Right lobe of liver (tissue), 4 donors: Measurements from ENCODE around the gene ARHGAP30.

Experiments used
- POLR2A ChIP-seq: fragments of 450-650 bp; IDR thresholded peaks from one replicate; pipeline ENCODE4 v1.6.1; 2017; ENCODE audit warnings: antibody characterized with exemption, mild to moderate bottlenecking
- TF ChIP-seq, protein P1 (sequence below), 4 donors: fragments of 200-600 bp in 3 of 4; fragments of 450-650 bp in 1 of 4; IDR thresholded peaks; one replicate each; pipeline versions ENCODE4 v1.5.1 to v1.8.0; 2016 to 2022; ENCODE audit warnings: antibody characterized with exemption in 4 of 4, mild to moderate bottlenecking in 2 of 4
- donor health status: DM: no; HTN: no; CAD: no.
- donor health status: DM: no; HTN: no; CAD: no.
- donor health status: DM: no; HTN: yes; CAD: no.

DNA sequence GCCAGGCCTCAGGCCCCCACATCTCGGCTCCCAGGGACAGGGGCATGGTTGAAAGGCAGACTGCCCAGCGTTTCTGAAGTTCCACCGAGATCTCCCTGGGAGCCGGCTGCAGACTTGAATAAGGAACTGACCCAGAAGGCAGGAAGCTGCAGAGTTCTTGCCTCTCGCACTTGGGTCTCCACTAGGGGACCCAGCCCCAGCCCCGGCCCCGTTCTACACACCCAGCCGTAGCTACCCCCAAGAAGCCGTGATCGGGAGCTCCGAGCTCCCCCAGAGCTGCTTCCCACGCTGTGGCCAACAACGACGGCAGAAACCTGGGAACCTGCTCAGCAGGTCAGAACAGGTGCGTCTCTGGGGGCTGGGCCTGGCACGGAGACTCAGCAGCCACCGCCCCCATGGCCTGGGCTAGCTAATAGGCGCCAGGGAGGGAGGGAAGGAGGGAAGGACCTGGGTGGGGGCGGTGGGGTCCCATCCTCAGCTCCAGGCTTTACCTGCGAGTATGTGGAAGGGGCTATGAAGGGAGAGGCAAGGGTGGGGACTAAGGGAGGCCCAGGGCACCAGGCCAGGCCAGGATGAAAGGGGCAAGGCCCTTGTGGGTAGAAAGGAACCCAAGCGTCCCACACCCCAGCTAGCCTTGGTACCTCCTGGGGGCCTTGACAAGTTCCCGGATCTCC is 19.7 kb upstream of the ARHGAP30 start, which contains the start of gene NECTIN4:
- no peak for TF ChIP-seq POLR2A
- TF ChIP-seq, protein P1, sequence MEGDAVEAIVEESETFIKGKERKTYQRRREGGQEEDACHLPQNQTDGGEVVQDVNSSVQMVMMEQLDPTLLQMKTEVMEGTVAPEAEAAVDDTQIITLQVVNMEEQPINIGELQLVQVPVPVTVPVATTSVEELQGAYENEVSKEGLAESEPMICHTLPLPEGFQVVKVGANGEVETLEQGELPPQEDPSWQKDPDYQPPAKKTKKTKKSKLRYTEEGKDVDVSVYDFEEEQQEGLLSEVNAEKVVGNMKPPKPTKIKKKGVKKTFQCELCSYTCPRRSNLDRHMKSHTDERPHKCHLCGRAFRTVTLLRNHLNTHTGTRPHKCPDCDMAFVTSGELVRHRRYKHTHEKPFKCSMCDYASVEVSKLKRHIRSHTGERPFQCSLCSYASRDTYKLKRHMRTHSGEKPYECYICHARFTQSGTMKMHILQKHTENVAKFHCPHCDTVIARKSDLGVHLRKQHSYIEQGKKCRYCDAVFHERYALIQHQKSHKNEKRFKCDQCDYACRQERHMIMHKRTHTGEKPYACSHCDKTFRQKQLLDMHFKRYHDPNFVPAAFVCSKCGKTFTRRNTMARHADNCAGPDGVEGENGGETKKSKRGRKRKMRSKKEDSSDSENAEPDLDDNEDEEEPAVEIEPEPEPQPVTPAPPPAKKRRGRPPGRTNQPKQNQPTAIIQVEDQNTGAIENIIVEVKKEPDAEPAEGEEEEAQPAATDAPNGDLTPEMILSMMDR (IDR thresholded peaks at IDR 0.05): no peak
